HepG2 (cell line): ENCODE results near the gene OARD1. TPM values are rescaled to one million over a fixed set of nuclear protein-coding genes. Genes with fewer than 3 reads are reported as not detected.

ENCODE experiments used
- ARID2 ChIP-seq: sonication (generic); formaldehyde crosslinking; IDR thresholded peaks from 2 replicates; pipeline ENCODE4 v1.8.1; 2022; ENCODE audit warnings: mild to moderate bottlenecking, missing genetic modification reagents, borderline replicate concordance
- ATRX ChIP-seq: sonication (generic); formaldehyde crosslinking; IDR thresholded peaks from 2 replicates; pipeline ENCODE4 v1.4.0; 2020; ENCODE audit warnings: missing genetic modification reagents, borderline replicate concordance
- DDIT3 ChIP-seq: sonication (generic); formaldehyde crosslinking; IDR thresholded peaks from 2 replicates; pipeline ENCODE4 v1.4.0; 2020; ENCODE audit warnings: mild to moderate bottlenecking, missing genetic modification reagents
- GTF2F1 ChIP-seq: fragments of 150-350 bp; IDR thresholded peaks from 2 replicates; pipeline ENCODE4 v1.6.1; 2014; ENCODE audit warnings: low read length
- HIC2 ChIP-seq: sonication (generic); formaldehyde crosslinking; IDR thresholded peaks from 2 replicates; pipeline ENCODE4 v1.9.0; 2022; ENCODE audit warnings: low read depth, missing genetic modification reagents
- HOXD1 ChIP-seq: sonication (generic); formaldehyde crosslinking; IDR thresholded peaks from 2 replicates; pipeline ENCODE4 v1.5.0; 2020; ENCODE audit warnings: missing genetic modification reagents
- NRL ChIP-seq: sonication (generic); formaldehyde crosslinking; IDR thresholded peaks from 2 replicates; pipeline ENCODE4 v1.5.0; 2020; ENCODE audit warnings: missing genetic modification reagents, mild to moderate bottlenecking, moderate library complexity, borderline replicate concordance
- PATZ1 ChIP-seq: sonication (generic); formaldehyde crosslinking; IDR thresholded peaks from 2 replicates; pipeline ENCODE4 v1.4.0; 2020; ENCODE audit warnings: missing genetic modification reagents
- PCBP1 ChIP-seq: fragments of 200-400 bp; formaldehyde crosslinking; IDR thresholded peaks from 2 replicates; pipeline ENCODE4 v1.6.1; 2017; ENCODE audit warnings: mild to moderate bottlenecking, low read depth, low read length, borderline replicate concordance
- POGZ ChIP-seq: sonication (generic); formaldehyde crosslinking; IDR thresholded peaks from 2 replicates; pipeline ENCODE4 v1.4.0; 2020; ENCODE audit warnings: mild to moderate bottlenecking, missing genetic modification reagents
- PRDM10 ChIP-seq: sonication (generic); formaldehyde crosslinking; IDR thresholded peaks from 2 replicates; pipeline ENCODE4 v1.4.0; 2020; ENCODE audit warnings: low read depth, missing genetic modification reagents
- SMAD9 ChIP-seq: sonication (generic); formaldehyde crosslinking; IDR thresholded peaks from 2 replicates; pipeline ENCODE4 v1.5.1; 2020; ENCODE audit warnings: mild to moderate bottlenecking, missing genetic modification reagents
- SRY ChIP-seq: sonication (generic); formaldehyde crosslinking; IDR thresholded peaks from 2 replicates; pipeline ENCODE4 v1.8.0; 2022; ENCODE audit warnings: mild to moderate bottlenecking, missing genetic modification reagents
- TAF1 ChIP-seq: sonication (generic); formaldehyde crosslinking; IDR thresholded peaks from 2 replicates; pipeline ENCODE4 v1.4.0; 2020; ENCODE audit warnings: missing genetic modification reagents
- TP53 ChIP-seq: sonication (generic); formaldehyde crosslinking; conservative IDR thresholded peaks from 2 replicates; pipeline ENCODE4 v1.4.0; 2020; ENCODE audit warnings: missing genetic modification reagents
- ZBTB2 ChIP-seq: sonication (generic); formaldehyde crosslinking; IDR thresholded peaks from 2 replicates; pipeline ENCODE4 v1.8.0; 2022; ENCODE audit warnings: low read depth, missing genetic modification reagents
- ZFP90 ChIP-seq: sonication (generic); formaldehyde crosslinking; IDR thresholded peaks from 2 replicates; pipeline ENCODE4 v1.8.0; 2022; ENCODE audit warnings: missing genetic modification reagents, mild to moderate bottlenecking, inconsistent platforms, borderline replicate concordance
- ZNF224 ChIP-seq: sonication (generic); formaldehyde crosslinking; IDR thresholded peaks from 2 replicates; pipeline ENCODE4 v1.5.0; 2020; ENCODE audit warnings: mild to moderate bottlenecking, missing genetic modification reagents
- ZNF446 ChIP-seq: sonication (generic); formaldehyde crosslinking; IDR thresholded peaks from 2 replicates; pipeline ENCODE4 v1.5.0; 2020; ENCODE audit warnings: mild to moderate bottlenecking, missing genetic modification reagents
- ZNF501 ChIP-seq: sonication (generic); formaldehyde crosslinking; IDR thresholded peaks from 2 replicates; pipeline ENCODE4 v1.5.1; 2020; ENCODE audit warnings: mild to moderate bottlenecking, moderate library complexity, missing genetic modification reagents
- ZNF557 ChIP-seq: sonication (generic); formaldehyde crosslinking; IDR thresholded peaks from 2 replicates; pipeline ENCODE4 v1.4.0; 2020; ENCODE audit warnings: missing genetic modification reagents
- ZNF720 ChIP-seq: sonication (generic); formaldehyde crosslinking; IDR thresholded peaks from 2 replicates; pipeline ENCODE4 v1.4.0; 2020; ENCODE audit warnings: missing genetic modification reagents
- ZSCAN29 ChIP-seq: sonication (generic); formaldehyde crosslinking; conservative IDR thresholded peaks from 2 replicates; pipeline ENCODE4 v1.4.0; 2020; ENCODE audit warnings: mild to moderate bottlenecking, missing genetic modification reagents
- polyA plus RNA-seq, 8 experiments: library from polyadenylated mRNA; depleted of rRNA in 3 of 8; stranded (reverse) in 7 of 8; unstranded in 1 of 8; fragments of >200 nt; fragmentation: Illumina TruSeq in 4 of 8; extraction: Trizol in 4 of 8; gene quantifications; 2 replicates each; pipeline versions ENCODE4 v1.2.1 to v1.2.3, GENCODE V29; 2011 to 2016; ENCODE audit warnings: low read depth in 4 of 8, missing spikeins in 1 of 8, mixed read lengths in 1 of 8; ENCODE audit not compliant: insufficient read depth in 1 of 8
- total RNA-seq, 5 experiments: library from RNA; depleted of rRNA; stranded (reverse); fragments of >200 nt; fragmentation: Illumina TruSeq; extraction: Trizol; gene quantifications; 2 replicates each; pipeline ENCODE4 v1.2.3, GENCODE V29; 2016; ENCODE audit warnings: low read depth in 1 of 5

OARD1 gene
- total and polyA plus RNA-seq, 2 of the 13 experiments (the other 11 are each of a cell fraction or from before 2014, with no cell fraction given) = 18.4 to 49.0 TPM

GRCh38 chr6:41072836-41073202, 663 bp upstream of the OARD1 start, which contains the start of gene NFYA (continued):
- TF ChIP-seq PRDM10 (CRISPR knock-in tag) = no peak
- no peak for TF ChIP-seq DDIT3
- TF ChIP-seq ARID2 (CRISPR knock-in tag) = no peak
- TF ChIP-seq ZNF720 (CRISPR knock-in tag) = no peak
- TF ChIP-seq ZNF446 (CRISPR knock-in tag) = no peak
- no peak for TF ChIP-seq GTF2F1
- TF ChIP-seq HIC2 (CRISPR knock-in tag) = no peak
- TF ChIP-seq ZNF501 (CRISPR knock-in tag) = no peak
- no peak for TF ChIP-seq SRY (CRISPR knock-in tag)
- no peak for TF ChIP-seq NRL (CRISPR knock-in tag)
- TF ChIP-seq SMAD9 (CRISPR knock-in tag) = no peak
- TF ChIP-seq PATZ1 (CRISPR knock-in tag) = no peak
- TF ChIP-seq HOXD1 (CRISPR knock-in tag) = no peak
- TF ChIP-seq TAF1 (CRISPR knock-in tag) = peak; percentile 56; the same call in 1 of the 2 replicates
- no peak for TF ChIP-seq ATRX (CRISPR knock-in tag)
- 0 out of 2 replicates have a peak, but pooled peaks have one; percentile 20 for TF ChIP-seq ZSCAN29 (CRISPR knock-in tag)
- no peak for TF ChIP-seq ZFP90 (CRISPR knock-in tag)
- TF ChIP-seq ZBTB2 (CRISPR knock-in tag) = no peak
- TF ChIP-seq TP53 (CRISPR knock-in tag) = no peak
- no peak for TF ChIP-seq ZNF557 (CRISPR knock-in tag)
- no peak for TF ChIP-seq ZNF224 (CRISPR knock-in tag)
- TF ChIP-seq PCBP1 = no peak
- no peak for TF ChIP-seq POGZ
